Stimulated activated CD8-positive, alpha-beta memory T cell treated with anti-CD3 and anti-CD28 coated beads, Interleukin-15, amount 100 ng/mL, for 4 hours (primary cell): Measurements from ENCODE around the gene ZNF493.
A peak's percentile ranks its signal among the peaks of the same experiment; 100 is the strongest.

Experiments used
- DNase-seq, 2 donors: peaks; one replicate each; pipeline ENCODE4 v3.0.0-alpha.2; 2020; ENCODE audit warnings: low read depth in 2 of 2

ZNF493 gene

GRCh38 chr19:21396893-21397572 lies at the start of gene ZNF493:
TSS of gene ZNF493 (plus strand) at chr19:21397133. CDS start at chr19:21397238, 105 bp downstream.
- DNase-seq: peak; percentile 71 to 85

- DNase-seq: no peak
Measured at GRCh38 chr19:21352830-21353229, 44.1 kb upstream of the ZNF493 start.

- peak; percentile 57 to 69 for DNase-seq
Measured at GRCh38 chr19:21358768-21359451, 38.0 kb upstream of the ZNF493 start, which contains the start of gene ZNF738. TSS of gene ZNF738 (plus strand) at chr19:21359000. CDS start at chr19:21359141, 141 bp downstream.

GRCh38 chr19:21362291-21362690 lies 34.6 kb upstream of the ZNF493 start:
- no peak for DNase-seq

- DNase-seq: no peak
Measured at GRCh38 chr19:21383980-21384582, 12.9 kb upstream of the ZNF493 start.

- DNase-seq: no peak
Measured at GRCh38 chr19:21396121-21396520, 812 bp upstream of the ZNF493 start.

- no peak for DNase-seq
Measured at GRCh38 chr19:21398851-21399250, 1.9 kb downstream of the ZNF493 start.

- no peak for DNase-seq
Measured at GRCh38 chr19:21402303-21402985, 5.5 kb downstream of the ZNF493 start.

- DNase-seq: no peak
Measured at GRCh38 chr19:21410166-21410565, 13.2 kb downstream of the ZNF493 start.

- no peak for DNase-seq
Measured at GRCh38 chr19:21422244-21422643, 25.3 kb downstream of the ZNF493 start.

- DNase-seq: no peak
Measured at GRCh38 chr19:21423057-21424041, 26.4 kb downstream of the ZNF493 start.

GRCh38 chr19:21430675-21431074 lies 33.7 kb downstream of the ZNF493 start:
- DNase-seq: no peak

GRCh38 chr19:21432590-21432989 lies 35.7 kb downstream of the ZNF493 start:
- DNase-seq: no peak

- no peak for DNase-seq
Measured at GRCh38 chr19:21434516-21434915, 37.6 kb downstream of the ZNF493 start.

GRCh38 chr19:21434967-21435544 lies 38.1 kb downstream of the ZNF493 start:
- DNase-seq: no peak

- DNase-seq: no peak
Measured at GRCh38 chr19:21439201-21439751, 42.3 kb downstream of the ZNF493 start.

GRCh38 chr19:21440321-21440720 lies 43.4 kb downstream of the ZNF493 start:
- DNase-seq: no peak

- DNase-seq: no peak
Measured at GRCh38 chr19:21451187-21451586, 54.3 kb downstream of the ZNF493 start.

GRCh38 chr19:21454901-21455300 lies 58.0 kb downstream of the ZNF493 start:
- DNase-seq: no peak

GRCh38 chr19:21460686-21461085 lies 63.8 kb downstream of the ZNF493 start:
- no peak for DNase-seq
